ENCODE data around the gene PTPRG. TPM values are rescaled to one million over a fixed set of nuclear protein-coding genes. Genes with fewer than 3 reads are reported as not detected.
A peak's percentile ranks its signal among the peaks of the same experiment; 100 is the strongest.

The PTPRG gene
- total RNA-seq, 3 donors from 2014 or later, result 28.9 to 54.7 (median 40.4) TPM

- Histone ChIP-seq H3K9me3 (no peaks in the 10 kb centered on the region), H3K4me3 (no peak overlapping the region), H3K36me3 (ENCODE audit: low read depth) (no peaks in the 10 kb centered on the region), H3K4me1 (ENCODE audit: low read depth) (no peaks in the 10 kb centered on the region)
- intact Hi-C loops (cut with DNase I, micrococcal nuclease), result no loop called here
- DNase-seq (no peak), ATAC-seq (no peak)
- no peak for TF ChIP-seq CTCF (IDR thresholded peaks at IDR 0.05)
Measured at GRCh38 chr3:61788623-61789507, 227.5 kb downstream of the PTPRG start.

- intact Hi-C loops (cut with DNase I, micrococcal nuclease), result no loop called here
- Histone ChIP-seq H3K36me3 (ENCODE audit: low read depth) (no peaks in the 10 kb centered on the region), H3K4me3 (no peak overlapping the region), H3K9me3 (no peaks in the 10 kb centered on the region), H3K4me1 (ENCODE audit: low read depth) (no peaks in the 10 kb centered on the region)
- no peak for TF ChIP-seq CTCF (IDR thresholded peaks at IDR 0.05)
- DNase-seq (peak in 1 of 3 donors; percentile 34), ATAC-seq (peak; percentile 71)
Measured at GRCh38 chr3:61789861-61790260, 228.5 kb downstream of the PTPRG start.

- H3K4me1 ChIP-seq (ENCODE audit: low read depth), result no peaks in the 10 kb centered on the region
- no peak for DNase-seq
- H3K36me3 ChIP-seq (ENCODE audit: low read depth), result no peaks in the 10 kb centered on the region
- TF ChIP-seq CTCF (IDR thresholded peaks at IDR 0.05), result no peak
- no peaks in the 10 kb centered on the region for H3K9me3 ChIP-seq
- ATAC-seq, result peak; percentile 90
- no peak overlapping the region for H3K4me3 ChIP-seq
- intact Hi-C loops (cut with DNase I, micrococcal nuclease), result no loop called here
Measured at GRCh38 chr3:61790411-61790810, 229.0 kb downstream of the PTPRG start.

- Histone ChIP-seq H3K9me3 (no peaks in the 10 kb centered on the region), H3K4me3 (no peak overlapping the region), H3K36me3 (ENCODE audit: low read depth) (no peaks in the 10 kb centered on the region), H3K4me1 (ENCODE audit: low read depth) (no peaks in the 10 kb centered on the region)
- no peak for DNase-seq
- no peak for TF ChIP-seq CTCF (IDR thresholded peaks at IDR 0.05)
- intact Hi-C loops (cut with DNase I, micrococcal nuclease), result no loop called here
- ATAC-seq, result no peak
Measured at GRCh38 chr3:61793056-61793455, 231.7 kb downstream of the PTPRG start.

- no peak for ATAC-seq
- Histone ChIP-seq H3K4me1 (ENCODE audit: low read depth) (no peaks in the 10 kb centered on the region), H3K9me3 (no peaks in the 10 kb centered on the region), H3K36me3 (ENCODE audit: low read depth) (no peaks in the 10 kb centered on the region), H3K4me3 (no peak overlapping the region)
- DNase-seq, result no peak
- TF ChIP-seq CTCF (IDR thresholded peaks at IDR 0.05), result no peak
- intact Hi-C loops (cut with DNase I, micrococcal nuclease), result no loop called here
Measured at GRCh38 chr3:61793521-61793920, 232.2 kb downstream of the PTPRG start.

Data from mucosa of descending colon (tissue), 3 donors.